Fibroblast of the conjunctiva (primary cell): ENCODE measurements around the gene CDC40.

ENCODE experiments used
- DNase-seq: peaks from one replicate; pipeline ENCODE4 v3.0.0-alpha.2; 2010; ENCODE audit warnings: low read depth

Gene CDC40

DNA sequence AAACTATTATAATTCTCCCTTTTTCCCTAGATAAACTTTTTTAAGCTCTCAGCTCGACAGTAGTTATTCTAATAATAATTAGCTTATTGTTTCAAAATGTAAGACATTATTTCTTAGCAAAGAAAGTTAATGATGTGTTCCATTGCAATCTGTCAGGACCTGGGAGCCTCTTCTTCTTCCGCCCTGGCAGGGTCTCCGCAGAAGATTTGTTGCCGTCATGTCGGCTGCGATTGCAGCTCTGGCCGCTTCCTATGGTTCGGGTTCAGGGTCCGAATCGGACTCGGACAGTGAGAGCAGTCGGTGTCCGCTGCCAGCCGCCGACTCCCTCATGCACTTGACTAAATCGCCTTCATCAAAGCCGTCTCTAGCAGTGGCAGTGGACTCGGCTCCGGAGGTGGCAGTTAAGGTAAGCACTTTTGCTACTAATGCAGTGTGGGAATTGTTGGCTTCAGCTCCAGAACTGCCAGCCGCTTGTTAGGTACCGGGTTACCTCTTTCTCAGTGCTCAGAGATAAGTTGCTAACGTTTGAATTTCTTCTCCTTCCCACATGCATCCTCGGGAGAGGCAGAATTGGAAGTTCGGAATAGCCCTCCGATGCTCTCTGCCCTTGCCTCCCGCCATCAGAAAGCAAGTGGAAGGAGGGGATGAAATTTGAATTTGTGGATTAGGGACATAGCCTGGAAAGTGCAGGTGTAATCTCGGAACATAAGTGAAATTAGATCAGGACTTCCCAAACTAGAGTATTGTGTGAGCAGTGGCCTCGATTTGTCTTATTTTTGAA lies at the start of gene CDC40:
TSS of gene CDC40 (plus strand) at position 200 of the 781 bp plus-strand sequence. CDS start at position 218, 18 bp downstream.
- DNase-seq: no peak

- no peak for DNase-seq
Observed at GRCh38 chr6:110137924-110138887, 42.0 kb upstream of the CDC40 start.

DNA sequence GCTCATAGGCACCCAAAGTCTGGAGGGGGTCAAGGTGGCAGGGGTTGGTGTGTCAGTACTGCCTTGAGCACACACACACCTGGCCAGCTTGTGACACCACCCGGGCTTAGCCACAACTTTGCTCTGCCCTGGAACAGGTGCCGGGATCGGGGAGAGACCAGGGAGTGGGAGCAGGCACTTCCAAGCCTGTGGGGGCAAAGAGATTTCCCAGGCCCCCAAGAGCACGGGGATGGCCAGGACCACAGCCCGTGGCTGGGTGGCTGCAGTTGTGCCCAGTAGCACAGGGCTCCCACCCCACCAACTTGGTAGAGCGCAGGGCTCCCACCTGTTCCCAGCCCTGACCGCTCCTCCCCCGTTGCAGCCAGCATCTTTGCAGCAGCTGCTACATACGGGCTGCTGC lies 41.2 kb upstream of the CDC40 start:
- no peak for DNase-seq

GRCh38 chr6:110140650-110141049 lies 39.6 kb upstream of the CDC40 start:
- DNase-seq: peak; percentile 90

- no peak for DNase-seq
Observed at GRCh38 chr6:110147870-110148269, 32.4 kb upstream of the CDC40 start.

DNA sequence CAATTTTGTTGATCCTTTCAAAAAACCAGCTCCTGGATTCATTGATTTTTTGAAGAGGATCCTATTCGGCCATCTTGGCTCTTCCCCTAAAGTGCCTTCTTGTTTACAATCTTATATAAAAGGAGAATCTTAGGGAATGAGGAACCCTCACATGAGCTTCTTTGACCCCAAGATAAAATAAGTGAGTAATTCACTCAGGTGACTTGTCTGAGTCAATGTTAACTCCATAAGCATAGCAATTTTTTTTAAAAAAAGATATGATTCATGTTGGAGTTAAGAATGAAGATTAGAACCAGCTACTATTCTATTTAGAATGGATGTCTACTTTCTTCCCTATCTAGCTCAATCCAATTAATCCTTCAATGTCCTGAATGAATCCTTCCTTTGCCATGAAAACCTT lies 21.7 kb upstream of the CDC40 start:
- DNase-seq: no peak

DNA sequence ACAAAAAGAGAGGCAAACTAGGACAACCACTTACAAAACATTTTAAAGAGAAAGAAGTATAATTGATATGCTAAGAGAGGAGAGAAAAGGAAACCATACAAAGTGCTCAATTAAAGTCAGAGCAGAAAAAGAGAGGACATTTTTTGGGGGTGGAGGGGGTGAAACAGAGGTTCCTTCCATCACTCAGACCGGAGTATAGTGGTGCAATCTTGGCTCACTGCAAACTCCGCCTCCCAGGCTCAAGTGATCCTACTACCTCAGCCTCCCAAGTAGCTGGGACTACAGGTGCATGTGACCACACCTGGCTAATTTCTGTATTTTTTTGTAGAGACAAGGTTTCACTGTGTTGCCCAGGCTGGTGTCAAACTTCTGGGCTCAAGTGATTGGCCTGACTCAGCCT lies 10.1 kb upstream of the CDC40 start:
- no peak for DNase-seq

DNA sequence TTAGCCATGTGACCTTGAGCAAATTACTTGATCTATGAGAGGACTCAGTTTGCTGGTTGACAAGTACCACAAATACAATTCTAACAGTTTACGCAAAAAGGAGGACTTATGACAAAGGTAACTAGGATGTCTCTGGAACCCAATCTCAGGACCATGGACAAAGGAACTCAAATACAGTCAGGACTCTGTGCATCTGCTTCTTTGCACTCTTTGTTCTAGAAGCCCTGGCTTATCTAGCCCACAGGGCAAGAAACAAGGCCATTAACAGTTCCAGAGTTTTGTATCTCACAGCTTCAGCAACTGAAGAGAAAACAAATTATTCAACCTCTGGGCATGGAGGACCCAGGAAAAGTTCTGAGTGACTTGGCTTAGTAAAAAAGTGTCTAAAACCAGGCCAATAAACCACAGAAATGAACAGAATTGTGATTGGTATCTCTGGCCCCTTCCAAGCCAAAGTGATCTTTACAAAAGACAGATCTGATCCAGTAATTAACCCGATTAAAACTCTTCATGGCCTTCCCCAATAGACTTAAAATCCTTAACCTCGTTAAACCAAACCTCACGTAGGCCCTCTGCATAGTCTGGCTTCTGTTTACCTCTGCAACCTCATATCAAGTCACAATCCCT lies 6.6 kb upstream of the CDC40 start:
- no peak for DNase-seq

GRCh38 chr6:110178626-110179405 lies 1.4 kb upstream of the CDC40 start:
- DNase-seq: peak; percentile 38

- peak; percentile 98 for DNase-seq
Observed at GRCh38 chr6:110179406-110180227, 610 bp upstream of the CDC40 start, which contains the start of gene WASF1. WASF1 (minus strand) TSS chr6:110179670; CDS start chr6:110127601, 52,069 bp downstream.

DNA sequence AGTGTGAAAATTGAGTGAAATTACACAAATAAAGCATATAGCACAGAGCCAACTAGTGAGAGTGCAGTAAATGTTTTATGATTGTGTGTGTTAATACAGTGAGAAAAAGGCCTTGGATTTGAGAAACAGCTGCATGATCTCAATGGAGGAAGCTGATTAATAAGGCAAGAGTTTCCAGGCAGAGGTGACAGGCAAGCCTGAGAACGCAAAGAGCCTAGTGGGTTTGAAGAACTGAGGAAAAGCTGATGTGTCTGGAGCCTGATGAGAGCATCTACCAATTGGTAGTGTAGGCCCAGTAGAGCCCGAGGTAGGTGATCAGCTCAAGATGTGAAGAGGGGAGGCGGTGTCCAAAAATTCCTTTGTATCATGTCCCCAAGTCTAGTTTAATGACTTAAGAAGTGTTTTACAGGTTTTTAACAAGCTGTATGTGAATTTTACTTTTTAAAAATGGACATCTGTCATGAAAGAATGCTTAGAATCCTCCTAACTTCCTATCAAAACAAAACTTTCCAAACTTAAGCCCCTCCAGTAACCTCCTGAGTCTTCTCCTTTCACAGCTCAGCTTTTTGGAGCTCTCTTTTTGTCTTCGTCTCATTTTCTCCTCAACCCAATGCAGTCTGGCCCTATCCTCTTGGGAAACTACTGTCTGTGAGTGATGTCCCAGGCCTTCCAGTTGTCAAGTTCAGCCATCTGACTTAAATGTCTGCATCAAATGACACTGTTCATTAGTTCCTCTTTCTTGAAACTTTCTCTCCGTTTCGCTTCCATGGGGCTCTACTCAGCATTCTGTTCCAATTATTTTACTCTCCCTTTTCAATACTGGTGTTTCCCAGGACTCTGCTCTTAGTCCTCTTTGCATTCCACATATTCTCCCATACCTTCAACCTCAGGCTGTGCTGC lies 1.2 kb downstream of the CDC40 start:
- DNase-seq: no peak

- DNase-seq: no peak
Observed at GRCh38 chr6:110183292-110183885, 3.2 kb downstream of the CDC40 start.

- DNase-seq: no peak
Observed at GRCh38 chr6:110185879-110186278, 5.7 kb downstream of the CDC40 start.

- DNase-seq: no peak
Observed at GRCh38 chr6:110188791-110189190, 8.6 kb downstream of the CDC40 start.

DNA sequence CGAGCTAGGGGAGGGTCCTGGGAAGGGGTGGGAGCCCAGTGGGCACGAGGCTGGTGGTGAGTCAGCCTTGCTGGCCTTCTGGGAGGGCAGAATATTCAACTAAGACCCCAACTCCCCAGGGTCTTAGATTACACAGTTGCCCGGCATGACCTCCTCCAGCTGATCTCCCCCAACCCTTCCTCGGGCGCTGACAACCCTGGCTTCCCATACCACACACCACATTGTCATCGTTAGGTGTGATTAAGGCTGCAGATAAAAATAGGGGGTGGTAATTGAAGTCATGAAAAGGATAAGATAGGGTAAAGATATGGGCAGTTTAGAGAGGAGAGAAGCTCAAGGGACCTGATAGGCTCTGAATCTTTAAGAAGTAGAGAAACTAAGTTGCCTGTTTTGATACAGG lies 10.5 kb downstream of the CDC40 start:
- no peak for DNase-seq

DNA sequence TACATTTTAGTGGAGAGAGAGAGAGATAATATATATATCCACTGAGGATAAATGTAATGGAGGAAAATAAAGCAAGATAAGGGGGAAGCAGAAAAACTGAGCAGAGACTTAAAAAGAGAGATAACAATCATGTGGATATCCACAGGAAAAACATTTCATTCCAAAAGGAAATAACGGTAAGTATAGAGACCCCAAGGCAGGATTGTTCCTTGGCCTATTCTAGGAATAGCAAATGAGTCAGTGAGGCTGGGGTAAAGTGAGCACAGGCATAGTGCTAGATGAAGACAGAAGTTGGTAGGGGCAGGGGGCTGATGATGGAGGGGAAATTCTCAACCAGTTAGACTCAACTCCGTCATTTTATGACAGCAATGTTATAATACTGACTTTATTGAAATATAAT lies 11.2 kb downstream of the CDC40 start:
- no peak for DNase-seq

DNA sequence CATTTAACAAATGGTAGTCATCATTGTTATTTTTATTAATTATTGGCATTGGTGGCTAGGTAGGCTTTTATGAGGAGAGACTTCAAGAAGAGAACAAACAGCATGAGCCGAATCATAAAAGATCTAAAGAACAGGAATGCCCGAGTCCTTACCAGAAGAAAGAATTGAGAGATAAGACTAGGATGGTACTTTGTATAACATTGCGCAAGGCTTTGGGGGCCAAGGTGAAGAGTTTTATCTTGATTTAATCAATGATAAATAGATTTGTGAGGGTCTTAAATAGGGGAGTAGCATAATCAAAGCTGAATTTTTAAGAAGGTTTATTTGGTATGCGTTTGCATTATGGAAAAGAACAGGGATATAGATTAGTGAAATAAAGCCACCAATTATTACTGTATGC lies 15.4 kb downstream of the CDC40 start:
- DNase-seq: no peak

GRCh38 chr6:110196874-110197273 lies 16.6 kb downstream of the CDC40 start:
- DNase-seq: no peak

- no peak for DNase-seq
Observed at GRCh38 chr6:110198561-110198960, 18.3 kb downstream of the CDC40 start.
